Thyroid gland (tissue), 4 donors: ENCODE measurements around the gene PRLR.

Source experiments
- CTCF ChIP-seq, 6 experiments: fragments of 200-600 bp in 3 of 6; fragments of 450-650 bp in 3 of 6; sonication (generic) in 3 of 6; IDR thresholded peaks; one replicate each; pipeline ENCODE4 v1.5.1; 2016 to 2019; ENCODE audit warnings: antibody characterized with exemption in 6 of 6, mild to moderate bottlenecking in 2 of 6, inconsistent platforms in 1 of 6, moderate library complexity in 1 of 6
- POLR2A ChIP-seq, 2 donors: fragments of 450-650 bp; IDR thresholded peaks; one replicate each; pipeline ENCODE4 v1.6.1; 2017; ENCODE audit warnings: antibody characterized with exemption in 2 of 2, mild to moderate bottlenecking in 2 of 2, moderate library complexity in 1 of 2

- TF ChIP-seq CTCF (IDR thresholded peaks at IDR 0.05): no peak
- TF ChIP-seq POLR2A (IDR thresholded peaks at IDR 0.05): no peak
Observed at GRCh38 chr5:35096932-35097331, 133.4 kb downstream of the PRLR start.
